NCI-H2029 treated with DMSO at 0.1 percent for 48 hours (cell line): ENCODE measurements around the gene RGS19.

Source experiments
- DNase-seq: peaks from one replicate; lab custom pipeline; 2025; lab: John Stamatoyannopoulos, UW

RGS19 gene

DNA sequence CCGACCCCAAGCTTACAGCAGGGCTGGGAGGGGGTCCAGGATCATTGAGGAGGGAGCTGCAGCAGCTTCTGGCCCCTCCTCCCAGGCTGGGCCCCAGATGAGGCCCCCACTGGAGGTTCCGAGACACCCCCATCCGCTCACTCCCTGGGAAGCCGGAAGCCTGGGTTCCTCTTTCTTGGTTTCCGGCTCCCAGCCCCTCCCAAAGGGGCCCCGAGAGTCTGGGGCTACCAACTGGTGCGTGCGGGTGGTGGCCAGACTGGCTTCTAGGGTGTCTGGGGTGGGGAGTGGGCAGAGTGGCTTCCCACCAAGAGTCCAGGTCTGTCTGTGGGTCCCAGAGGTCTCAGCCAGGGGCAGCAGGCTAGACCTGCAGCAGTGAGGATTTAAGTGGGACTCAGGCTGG is 2.2 kb downstream of the RGS19 start:
- DNase-seq = no peak

DNA sequence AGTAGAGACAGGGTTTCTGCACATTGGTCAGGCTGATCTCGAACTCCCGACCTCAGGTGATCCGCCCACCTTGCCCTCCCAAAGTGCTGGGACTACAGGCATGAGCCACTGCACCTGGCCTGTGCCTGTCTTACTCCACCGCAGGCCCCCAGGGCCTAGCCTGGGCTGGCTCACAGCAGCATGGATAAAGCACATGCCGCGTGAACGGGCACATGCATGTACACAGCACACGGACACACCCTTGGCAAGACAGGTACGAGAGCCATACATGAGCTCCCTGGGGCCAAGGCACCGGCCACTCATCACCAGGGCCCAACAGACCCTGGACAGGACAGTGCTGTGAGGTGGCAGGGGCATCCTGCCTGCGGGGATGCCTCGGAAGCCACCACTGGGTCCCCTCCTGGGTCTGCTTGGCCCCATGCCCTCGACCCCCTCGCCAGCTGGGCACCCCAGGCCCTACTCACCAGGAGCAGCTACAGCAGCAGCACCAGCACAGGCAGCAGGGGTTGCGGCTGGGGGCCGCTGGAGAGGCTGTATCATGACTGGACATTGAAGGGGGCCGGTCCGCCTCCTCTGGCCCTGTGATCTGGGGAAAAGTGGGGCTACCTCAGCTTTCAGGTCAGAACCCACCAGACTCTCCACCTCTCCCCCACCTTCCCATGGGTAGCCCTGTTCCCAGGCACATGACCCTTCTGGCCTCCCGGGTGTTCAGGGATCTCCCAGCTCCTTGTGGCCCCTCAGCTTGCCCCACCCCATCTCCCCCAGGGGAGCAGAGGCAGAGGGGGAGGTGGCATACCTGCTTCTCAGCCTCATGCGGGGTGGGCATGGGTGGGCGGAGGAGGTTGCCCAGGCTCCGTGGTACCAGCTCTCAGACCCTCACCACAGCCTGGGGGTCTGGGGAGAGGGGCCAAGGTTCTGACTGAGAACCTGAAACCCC is 3.0 kb downstream of the RGS19 start:
- DNase-seq = no peak

DNA sequence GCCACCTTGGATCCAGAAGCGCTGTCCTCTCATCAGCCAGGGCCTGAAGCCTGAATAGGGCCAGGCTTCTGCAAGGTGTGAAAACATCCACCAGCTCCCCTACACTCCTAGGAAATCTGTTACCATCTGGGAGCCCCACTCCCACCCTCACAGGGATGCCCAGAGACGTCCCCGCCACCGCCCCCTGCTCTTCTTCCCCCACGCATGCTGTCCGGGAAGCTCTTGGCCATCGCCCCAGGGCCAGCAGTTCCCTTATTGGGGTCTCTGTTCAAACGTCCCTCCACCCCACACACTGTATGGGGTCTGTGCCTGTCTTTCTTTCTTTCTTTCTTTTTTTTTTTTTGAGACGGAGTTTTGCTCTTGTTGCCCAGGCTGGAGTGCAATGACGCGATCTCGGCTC is 3.8 kb downstream of the RGS19 start:
- DNase-seq = no peak

DNA sequence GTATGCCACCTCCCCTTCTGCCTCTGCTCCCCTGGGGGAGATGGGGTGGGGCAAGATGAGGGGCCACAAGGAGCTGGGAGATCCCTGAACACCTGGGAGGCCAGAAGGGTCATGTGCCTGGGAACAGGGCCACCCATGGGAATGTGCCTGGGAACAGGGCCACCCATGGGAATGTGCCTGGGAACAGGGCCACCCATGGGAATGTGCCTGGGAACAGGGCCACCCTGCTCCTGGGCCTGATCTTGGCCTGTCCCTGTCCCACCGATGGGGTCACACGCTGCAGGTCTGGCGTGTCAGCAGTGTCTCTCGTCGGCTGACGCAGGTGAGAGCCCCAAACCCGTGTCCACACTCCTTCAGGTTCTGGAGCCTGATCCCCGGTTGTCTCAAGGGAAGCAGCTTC is 4.4 kb downstream of the RGS19 start:
- no peak for DNase-seq

DNA sequence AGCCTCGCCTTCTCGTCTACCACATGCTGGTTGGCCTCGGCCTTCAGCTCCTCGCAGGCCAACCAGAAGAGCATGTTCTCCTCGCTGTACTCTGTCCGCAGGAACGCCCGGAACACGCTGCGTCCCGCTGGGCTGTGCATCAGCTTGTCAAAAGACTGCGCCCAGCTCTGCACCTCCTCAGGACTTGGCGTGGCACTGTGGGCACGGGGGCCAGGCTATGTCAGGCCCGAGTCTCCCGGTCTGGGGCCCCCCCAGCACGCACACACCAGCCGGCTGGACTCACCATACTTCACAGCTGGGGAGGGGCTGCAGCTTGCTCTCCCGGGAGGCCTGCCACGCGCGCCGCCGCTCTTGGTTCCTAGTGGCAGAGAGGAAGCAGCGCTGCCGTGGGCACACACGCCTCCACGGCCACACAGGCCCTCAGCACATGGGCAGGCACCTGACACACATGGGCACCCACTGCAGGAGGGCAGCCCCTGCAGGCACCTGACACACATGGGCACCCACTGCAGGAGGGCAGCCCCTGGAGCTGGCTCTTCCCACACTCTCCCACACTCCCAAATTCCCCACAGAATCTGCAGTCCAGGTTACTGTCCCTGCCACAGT is 5.0 kb downstream of the RGS19 start:
- no peak for DNase-seq

DNA sequence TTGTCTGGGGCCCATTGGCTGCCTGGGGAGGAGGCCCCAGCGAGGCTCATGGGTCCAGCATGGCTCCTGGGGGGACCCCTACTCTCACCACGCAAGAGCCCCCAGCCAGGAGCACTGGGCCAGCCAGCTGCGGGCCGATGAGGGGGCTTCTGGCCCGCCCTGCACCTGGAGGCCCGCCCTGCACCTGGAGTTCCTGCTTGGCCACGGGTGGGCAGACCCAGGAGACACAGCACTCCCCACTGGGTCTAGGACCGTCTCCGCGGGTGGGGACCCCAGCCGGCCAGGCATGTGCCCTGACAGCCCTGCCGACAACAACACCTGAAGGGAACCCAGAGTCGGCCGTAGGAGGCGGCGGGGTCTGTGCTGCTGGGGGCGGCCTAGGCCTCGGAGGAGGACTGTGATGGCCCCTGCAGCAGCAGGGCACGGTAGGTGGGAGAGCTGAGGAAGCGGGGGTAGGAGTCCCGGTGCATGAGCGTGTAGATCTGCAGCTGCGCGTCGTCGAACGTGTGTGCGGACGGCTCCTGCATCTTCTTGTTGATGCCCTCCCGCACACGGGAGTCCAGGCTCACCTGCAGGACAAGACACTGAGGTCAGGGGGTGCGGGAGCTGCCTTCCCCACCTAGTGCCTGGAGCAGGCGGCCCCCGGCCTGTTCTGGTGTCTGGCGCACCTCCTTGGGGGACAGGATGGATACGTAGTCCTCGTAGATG is 5.7 kb downstream of the RGS19 start:
- DNase-seq = no peak

DNA sequence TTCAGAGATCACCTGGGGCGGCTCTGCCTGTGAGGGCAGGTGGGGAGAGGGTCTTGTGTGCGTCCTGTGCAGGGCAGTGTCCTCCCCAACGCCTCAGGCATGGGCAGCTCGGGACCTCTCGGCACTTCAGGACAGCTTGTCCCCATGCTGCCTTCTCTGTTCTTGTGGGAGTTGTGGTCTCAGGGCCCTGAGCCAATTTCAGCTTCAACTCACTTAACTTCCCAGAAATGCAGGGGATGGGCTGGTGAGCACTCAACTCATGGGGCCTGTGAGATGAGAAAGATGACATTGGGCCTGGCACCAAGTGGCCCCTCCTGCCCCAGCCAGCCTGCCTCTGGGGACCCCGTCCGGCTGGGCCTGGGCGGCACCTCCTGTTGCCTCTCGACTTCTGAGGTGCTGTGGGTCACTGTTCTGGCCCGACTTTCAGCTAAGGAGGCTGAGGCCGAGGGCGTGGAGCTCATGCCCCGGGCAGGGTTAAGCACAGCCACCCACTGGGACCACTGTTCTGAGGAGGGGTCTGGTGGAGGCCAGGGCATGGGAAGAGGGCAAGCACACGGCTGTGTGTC is 6.7 kb downstream of the RGS19 start:
- DNase-seq = no peak

DNA sequence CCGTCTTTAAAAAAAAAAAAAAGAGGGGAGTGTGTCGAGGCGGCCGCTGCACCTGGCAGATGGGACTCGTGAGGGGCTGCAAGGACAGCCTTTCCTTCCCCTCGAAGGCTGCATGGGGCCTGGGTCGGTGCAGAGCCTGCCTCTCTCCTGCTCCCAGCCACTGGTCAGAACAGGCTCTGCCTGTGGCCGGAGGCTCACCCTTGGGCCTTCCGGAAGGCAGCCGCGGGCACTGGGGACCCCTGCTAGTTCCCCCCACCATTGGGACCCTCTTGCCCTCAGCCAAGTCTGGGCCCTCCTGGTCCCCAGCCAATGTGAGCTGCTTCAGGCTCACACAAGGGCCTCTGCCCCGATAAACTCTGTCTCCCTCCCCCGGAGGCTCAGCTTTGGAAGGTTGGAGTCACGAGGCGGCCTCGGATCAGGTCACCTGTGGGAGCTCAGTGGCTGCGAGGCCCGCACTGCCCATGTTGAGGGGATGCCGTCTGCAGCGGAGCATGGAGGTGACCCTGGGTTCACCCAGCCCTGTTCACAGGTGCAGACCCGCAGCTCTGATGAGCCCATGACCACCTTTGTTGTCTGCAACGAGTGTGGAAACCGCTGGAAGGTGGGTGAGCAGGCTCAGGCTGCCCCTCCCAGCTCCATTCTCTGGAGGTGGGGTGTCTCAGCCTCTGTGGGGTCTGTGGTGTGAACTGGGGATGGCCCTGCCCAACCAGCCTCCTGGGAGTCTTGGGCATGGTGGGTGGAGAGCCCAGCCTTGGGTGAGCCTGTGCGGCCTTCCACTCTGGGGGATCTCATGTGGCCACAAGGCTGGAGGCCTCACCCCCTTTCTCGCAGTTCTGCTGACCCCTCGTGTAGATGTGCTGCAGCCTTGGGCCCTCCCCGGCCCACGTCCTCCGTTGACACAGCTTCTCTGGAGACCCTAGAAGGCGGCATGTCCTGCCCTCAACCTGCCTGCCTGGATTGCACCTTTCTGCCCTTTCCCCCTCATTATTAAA is 7.7 kb downstream of the RGS19 start:
- DNase-seq = no peak

DNA sequence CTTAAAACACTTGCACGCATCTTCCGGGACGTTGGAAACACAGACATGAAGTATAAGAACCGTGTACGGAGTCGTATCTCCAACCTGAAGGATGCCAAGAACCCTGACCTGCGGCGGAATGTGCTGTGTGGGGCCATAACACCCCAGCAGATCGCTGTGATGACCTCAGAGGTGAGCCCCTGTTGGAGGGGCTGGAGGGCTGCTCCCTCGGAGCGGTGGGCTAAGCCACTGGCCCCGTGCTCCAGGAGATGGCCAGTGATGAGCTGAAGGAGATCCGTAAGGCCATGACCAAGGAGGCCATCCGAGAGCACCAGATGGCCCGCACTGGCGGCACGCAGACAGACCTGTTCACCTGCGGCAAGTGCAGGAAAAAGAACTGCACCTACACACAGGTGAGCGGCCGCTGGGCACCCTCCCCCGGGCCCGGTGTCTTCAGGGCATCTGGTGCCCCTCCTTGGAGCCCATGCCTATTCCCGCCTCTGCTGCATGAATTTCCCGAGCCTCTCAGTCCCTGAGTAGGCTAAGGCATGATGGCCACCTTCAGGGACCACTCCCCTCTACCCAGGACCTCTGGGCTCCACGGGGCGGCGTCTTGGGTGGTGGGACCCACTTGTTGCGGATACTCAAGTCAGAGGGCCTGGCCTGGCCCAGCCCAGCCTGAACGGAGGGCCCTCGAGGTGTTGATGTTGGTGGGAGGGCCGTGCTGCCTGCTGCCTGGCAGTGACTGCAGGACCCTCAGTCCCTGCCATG is 8.9 kb downstream of the RGS19 start:
- DNase-seq = no peak

DNA sequence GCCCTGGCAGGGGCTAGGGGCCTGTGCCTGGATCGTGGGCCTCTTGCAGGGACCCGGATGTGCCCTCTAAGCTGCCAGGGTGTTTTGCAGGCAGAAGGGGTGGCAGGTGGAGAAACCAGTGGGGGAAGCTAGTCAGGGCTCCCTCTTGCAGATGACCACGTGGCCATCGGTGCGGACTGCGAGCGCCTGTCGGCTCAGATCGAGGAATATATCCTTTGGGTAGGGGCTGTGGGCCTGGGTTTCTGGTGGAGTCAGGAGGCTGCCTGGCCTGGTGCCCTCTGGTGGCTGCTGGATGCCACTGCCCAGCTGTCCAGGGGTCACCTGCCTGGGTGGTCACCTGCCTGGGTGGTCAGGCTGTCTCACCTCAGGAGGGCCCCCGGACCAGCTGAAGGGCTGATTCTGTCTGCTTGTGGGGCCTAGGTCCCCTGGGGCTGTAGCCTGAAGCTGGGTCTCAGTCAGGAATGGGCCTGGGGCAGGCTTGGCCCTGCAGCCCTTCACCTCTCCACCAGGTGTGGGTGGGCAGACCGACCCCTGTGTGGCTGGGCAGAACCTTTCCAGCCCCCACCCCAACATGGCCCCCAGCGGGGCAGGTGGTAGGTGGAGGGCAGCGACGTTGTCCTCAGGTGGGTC is 9.6 kb downstream of the RGS19 start:
- no peak for DNase-seq

DNA sequence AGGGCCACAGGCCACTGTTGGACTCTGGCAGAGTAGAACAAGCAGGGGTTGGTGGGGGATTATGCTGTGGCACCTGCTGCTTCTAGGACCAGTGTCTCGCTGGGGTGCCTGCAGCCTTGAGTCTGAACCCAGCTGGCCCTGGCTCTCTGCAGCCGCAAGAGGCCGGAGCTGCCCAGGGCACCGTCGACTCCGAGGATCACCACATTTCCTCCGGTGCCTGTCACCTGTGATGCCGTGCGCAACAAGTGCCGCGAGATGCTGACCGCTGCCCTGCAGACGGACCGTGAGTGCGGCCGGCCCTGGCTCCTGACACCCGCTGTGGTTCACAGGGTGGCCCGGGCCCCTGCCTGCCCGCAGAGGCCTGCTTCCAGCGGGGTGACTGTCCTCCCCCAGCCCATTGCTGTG is 10.1 kb downstream of the RGS19 start:
- no peak for DNase-seq

DNA sequence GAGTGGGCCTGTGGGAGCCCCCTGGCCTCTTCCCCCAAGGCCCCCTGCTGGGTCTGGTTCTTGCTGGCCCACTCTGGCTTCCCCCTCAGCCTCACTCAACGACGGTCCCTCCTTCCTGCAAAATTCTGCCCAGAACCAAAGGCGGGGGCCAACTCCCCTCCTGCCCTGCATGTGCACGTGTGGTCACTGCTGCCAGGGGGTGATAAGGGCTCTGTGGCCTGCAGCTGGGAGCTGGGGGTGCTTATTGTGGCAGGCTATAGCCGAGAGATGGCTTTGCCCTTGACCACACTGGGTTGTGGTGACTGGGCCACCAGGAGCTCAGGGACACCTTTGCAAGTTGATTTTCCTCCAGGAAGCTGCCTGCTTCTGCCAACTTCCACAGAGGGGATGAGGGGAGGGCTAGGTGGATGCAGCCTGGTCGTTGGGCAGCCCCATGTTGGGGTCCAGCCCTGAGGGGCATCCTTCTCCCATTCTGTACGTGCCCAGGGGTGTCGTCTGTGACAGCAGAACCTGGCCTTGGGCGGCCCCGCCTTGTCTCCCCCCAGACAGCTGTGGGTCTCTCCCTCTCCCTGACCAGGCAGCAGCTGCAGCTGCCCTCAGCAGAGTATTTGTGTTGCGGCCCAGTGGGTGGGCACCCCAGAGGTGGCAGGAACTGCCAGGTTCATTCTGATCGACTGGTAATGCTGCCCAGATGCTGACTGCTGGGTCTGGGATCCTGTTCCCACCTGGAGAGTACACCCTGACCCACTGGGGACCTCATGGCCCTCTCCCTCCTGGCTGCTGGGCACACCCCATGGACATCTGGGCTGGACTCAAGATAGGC is 10.7 kb downstream of the RGS19 start:
- DNase-seq = no peak

DNA sequence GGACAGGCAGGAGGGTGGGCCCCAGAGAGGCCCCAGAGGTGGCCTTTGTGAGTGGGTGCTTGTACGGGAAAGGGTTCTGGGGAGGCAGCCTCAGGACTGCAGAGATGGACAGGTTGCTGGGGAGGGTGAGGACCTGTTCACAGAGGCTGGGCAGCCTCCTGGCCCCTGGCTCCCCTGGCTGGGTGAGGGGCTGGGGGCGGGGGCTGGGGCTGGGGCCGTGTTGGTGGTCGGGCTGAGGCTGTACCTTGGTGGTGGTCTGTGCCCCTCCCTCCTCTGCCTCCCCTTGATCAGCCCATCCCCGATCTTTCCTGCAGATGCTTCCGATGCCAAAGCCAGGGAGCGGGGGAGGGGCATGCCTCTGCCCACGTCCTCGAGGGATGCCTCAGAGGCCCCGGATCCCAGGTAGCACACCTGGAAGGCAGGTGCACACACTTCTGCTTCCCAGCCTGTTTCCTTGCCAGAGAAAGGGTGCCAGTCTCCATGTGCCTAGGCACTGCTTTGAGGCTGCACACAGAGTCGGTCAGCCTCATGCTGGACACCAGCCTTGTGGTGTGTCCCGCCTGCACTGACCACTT is 11.5 kb downstream of the RGS19 start:
- DNase-seq = no peak

DNA sequence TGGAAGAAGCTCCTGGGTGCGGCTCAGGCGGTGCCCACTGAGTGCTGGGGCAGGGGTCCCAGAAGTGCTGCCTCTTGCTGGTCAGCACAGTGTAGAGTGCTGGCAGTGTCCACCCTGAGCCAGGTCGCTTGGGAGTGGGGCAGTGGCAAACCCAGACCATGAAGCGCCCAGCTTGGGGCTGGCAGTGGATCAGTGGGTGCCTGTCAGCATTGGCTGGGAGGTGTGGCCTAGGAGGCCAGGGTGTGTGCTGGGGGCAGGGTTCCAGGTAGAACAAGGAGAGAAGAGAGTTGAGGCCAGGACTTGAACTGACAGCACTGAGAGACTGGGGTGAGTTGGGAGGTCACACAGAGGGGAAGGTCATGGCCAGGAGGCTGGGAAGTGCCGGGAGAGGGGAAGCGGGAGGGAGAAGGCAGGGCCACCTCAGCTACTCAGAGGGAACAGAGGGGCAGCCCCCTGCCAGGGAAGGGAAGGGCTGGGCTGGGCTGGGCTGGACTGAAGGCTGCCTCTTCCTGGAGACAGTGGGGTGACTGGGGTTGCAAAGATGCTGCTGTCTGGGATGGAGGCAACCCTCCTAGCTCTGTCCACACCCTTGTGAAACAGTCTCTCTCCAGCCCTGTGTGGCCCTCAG is 12.2 kb downstream of the RGS19 start:
- DNase-seq = no peak

DNA sequence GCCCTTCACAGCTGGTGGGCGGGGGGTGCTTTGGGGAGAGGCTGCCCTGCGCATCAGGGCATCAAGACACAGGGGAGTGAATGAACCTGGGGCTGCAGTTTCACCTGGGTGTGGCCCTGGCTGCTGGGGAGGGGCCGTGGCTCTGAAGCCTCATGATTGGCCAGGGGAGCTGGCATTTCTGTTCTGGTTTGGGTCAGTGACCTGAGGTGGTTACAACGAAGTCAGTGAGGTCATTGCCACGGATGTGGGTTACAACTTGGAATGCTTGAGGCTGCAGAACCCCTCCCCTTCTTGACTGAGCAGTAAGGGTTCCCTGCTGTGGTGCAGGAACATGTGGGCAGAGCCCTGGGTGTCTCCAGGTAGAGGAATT is 13.4 kb downstream of the RGS19 start:
- DNase-seq = no peak

DNA sequence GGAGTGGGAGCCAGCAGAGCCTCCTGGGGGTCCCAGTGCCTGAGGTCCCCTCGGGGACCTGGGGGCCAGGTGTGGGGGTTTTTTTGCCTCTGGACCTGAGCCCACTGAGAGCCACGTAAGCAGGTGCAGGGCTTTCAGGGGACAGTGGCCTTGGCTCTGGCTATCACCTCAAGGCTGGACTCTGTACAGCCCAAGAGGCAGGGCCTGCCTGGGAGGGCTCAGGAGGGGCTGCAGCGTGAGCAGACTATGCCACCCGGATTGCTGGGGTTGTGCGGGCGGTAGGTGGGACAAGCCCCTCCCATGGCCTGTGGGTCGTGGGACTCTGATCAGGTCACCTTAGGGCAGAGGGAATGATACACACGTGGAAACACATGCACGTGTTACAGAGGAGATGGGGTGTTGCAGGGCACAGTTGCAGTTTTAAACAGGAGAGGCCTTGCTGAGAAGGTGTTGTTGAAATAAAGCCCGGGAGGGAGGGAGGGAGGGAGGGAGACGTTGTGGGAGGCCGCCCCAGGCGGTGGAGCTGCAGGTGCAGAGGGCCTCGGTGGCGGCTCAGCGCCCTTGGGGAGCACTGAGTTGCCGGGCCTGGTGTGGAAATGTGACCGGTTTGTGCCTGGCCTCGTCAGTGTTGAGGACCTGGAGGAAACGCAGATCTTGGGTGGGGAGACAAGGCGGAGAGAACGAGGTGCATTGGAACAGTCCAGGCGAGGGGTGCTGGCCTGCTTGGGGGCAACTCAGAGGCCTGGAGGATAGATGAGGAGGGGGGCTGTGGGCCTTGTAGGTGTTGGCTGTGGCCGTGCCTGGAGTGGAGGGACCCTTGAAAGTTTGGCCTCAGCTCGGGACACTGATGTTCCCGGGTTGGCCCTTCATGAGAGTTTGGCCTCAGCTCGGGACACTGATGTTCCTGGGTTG is 14.0 kb downstream of the RGS19 start:
- no peak for DNase-seq

DNA sequence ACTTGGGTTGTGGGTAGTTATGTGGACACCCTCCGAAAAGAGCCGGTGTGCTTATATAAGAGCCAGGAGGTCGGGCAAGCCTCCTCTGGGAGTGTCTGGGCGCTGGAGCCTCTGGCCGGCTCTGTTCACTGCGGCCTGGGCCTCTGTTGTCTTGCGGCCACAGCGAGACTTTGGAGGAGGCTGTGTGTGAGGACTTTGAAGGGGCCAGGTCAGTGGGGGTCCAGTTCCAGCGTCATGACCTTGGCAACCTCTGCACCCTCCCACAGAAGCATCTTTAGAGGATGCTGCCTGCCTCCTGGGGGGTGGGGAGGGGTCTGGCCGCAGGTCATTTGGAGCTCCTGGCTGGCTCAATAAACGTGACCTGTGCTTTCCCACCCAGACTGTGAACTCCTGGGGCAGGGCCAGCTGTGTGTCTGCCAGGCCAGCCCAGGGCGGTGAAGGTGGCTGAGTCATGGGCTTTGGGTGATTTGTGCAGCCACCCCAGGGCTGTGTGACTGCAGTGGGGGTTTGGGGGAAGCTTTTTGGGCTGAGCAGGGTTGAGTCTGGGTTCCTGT is 15.1 kb downstream of the RGS19 start:
- DNase-seq = no peak
